HL-60/S4 treated with phorbol 12-myristate 13-acetate at 8.2 ng/mL for 4 days and 3 days (cell line): ENCODE measurements around the gene SEZ6L2.
"Not testable (repeated sequence)": the region's sequence is repeated elsewhere in the genome, so short reads cannot be mapped to it uniquely, and the experiment has no call there.

Experiments
- in situ Hi-C: fragments of 300-500 bp; cut with MboI; formaldehyde crosslinking; loops from 2 replicates; pipeline ENCODE4 v1.15.0; 2022; ENCODE audit warnings: low sequenced_read_pairs

Gene SEZ6L2

DNA sequence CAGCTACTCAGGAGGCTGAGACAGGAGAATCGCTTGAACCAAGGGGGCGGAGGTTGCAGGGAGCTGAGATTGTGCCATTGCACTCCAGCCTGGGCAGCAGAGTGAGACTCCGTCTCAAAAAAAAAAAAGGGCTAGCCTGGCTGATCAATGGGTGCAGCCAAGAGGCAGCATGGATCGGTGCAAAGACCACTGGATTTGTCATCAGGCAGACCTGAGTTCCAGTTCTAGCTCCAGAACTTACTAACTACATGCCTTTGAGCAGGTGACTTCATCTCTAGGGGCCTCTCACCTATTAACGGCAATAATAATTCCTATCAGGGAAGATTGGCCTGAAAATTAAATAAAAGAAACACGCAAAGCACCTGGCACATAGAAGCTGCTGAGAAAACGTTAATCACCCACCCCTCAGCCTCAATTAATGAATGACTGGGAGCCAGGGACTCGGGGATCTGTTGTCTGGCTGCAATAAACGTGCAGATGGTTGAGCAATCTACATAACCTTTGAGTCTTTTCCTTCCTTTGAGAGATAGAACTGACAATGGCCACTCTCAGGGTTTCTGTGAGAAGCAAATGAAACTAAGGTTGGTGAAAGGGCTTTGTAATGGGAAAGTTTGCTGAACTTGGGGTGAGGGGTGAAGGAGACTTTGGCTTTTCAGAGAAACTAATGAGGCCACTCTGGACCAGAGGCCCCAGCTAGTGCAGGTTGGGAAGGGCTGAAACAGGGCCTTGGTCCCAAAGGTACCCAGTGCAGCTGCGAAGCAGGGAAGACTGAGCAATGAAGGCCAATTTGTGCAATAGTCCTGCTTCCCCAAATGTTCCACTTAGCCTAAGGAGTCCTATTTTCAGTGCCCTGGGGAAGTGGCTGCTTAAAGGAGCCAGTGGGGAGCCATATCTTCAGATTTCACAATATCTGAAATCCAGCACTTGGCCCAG, 7.6 kb downstream of the SEZ6L2 start:
- in situ Hi-C loops = no loop called here

DNA sequence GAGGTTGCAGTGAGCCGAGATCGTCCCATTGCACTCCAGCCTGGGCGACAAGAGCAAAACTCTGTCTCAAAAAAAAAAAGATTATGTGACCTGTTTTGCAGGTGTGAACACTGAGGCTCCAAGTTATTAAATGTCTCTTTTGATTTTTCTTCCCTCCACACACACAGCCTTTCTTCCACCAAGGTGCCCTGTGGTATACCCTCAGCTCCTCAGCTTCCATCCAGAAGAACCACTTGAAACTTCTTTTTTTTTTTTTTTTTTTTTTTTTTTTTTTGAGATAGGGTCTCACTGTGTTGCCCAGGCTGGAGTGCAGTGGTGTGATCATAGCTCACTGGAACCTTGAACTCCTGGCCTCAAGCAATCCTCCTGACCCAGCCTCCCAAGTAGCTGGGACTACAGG, 10.0 kb downstream of the SEZ6L2 start:
- in situ Hi-C loops = not testable (repeated sequence)

DNA sequence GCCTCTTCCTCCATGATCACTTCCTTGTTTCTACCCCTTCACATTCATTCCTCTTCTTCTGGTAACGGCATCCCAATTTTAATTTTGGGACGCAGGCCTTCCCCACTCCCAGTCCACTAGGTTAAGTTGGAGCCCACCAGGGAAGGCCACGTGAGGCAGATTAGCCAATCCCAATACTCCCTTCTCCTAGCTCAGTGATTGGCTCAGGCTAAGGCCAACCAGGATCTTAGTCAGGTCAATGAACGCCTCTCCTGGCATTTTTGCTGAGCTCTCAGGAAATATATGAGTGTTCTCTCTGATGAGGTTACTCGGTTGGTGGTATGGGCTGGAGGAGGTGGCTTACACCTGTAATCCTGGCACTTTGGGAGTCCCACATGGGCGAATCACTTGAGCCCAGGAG, 15.4 kb downstream of the SEZ6L2 start:
- in situ Hi-C loops = no loop called here

DNA sequence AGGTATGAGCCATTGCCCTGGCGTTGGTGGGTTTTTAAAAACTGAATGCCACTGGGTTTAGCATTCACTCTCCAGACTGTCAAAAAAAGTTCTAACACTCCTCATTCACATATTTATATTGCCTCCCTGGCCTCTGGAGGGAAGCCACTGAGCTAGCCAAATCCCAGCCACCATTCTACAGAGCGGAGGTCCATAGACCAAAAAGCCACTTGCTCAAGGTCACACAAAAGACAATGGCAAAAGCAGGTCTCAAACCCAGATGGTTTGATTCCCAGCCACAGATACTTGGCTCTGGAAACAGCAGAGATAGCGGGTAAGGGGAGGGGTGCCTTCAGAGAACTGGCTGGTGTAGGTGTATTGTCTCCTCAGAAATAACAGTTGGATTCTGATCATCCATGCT, 18.3 kb downstream of the SEZ6L2 start:
- in situ Hi-C loops = no loop called here

DNA sequence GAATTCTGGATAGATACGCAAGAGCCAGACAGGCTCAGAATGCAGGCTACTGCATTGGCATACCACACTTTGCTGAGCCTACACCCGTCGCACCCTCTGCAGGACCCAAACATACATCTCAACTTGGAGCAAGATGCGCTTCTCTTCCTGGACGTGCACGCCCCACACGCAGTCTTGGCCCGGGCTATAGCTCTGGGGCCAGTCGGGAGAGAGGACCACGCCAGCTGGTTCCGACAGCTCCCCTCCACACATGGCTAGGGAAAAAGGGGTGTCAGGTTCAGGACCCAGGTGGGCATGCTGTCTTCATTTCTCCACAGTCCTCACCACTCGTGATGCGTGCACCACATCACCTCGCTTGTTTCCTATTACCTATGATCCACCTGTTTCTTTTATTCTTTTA, 21.2 kb downstream of the SEZ6L2 start:
- in situ Hi-C loops = no loop called here

DNA sequence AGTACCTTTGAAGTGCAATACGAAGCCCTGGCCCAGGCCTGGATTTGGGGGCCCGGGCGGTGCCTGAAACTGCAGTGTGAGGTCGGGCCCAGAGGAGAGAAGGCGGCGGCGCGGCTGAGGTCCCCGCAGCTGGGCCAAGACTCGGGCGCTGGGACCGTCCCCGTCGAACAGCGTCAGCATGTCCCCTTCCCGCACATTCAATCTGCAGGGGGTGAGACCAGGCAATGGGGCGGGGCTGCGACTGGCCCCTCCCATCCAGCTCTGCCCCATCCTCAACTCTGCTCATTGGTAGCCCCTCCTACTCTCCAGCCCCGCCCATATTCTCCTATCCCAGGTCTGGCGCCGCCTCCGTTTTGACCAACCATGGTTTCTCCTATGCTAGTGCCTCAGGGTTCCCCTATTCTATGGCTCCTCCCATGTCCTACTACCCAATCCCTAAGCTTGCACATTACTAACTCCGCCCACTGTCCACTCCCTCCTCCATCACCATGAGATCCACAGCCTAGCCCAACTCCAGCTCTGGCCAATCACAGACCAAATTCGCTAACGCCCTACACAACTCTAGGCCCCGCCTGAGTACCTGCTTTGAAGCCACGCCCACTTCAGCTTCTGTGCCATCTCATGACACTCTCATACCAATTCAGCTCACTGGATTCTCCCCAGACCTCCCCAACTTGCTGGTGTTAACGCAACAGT, 21.9 kb downstream of the SEZ6L2 start:
- in situ Hi-C loops = no loop called here

DNA sequence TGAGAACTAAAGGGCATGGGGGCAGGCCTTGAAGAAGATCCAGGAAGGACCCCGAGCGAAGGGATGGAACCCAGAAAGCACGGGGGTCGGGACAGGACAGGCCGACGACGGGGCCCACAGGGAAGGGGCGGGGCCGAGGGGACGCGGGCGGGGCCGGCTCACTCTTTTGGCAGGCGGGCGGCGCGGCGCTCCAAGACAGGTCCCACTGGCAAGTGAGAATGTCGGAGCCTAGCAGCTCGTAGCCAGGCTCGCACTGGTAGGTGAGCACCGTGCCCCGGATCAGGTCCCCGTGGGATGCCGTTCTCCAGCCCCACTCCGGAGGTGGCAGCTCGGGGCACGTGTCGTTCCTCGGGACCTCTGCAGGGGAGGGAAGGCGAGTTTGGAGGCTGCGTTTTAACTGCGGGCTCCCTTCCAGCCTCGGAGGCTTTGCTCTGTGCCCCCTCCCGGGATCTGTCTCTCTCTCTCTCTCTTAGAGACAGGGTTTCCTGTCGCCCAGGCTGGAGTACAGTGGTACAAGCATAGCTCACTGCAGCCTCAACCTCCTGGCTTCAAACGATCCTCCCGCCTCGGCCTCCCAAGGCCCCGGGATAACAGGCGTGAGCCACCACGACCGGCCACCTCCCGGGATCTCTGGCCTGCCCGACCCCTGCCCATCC, 22.6 kb downstream of the SEZ6L2 start:
- in situ Hi-C loops = no loop called here

DNA sequence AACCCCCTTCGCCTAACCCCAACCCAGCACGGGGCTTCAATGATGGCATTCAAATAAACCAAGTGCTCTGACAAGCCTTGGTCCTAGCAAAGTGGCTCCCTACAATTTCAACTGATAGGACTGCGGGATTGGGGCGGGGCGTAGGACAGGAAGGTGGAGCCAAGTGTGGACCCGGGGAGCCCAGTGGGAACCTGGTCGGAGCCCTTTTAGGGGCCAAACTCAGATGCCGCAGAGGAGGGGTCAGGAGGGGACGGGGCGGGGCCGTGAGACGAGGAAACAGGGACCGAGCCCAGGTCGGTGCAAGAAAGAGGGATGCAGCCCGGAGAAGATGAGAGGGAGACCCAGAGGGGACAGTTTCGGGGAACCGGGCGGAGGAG, 23.1 kb downstream of the SEZ6L2 start:
- in situ Hi-C loops = no loop called here

DNA sequence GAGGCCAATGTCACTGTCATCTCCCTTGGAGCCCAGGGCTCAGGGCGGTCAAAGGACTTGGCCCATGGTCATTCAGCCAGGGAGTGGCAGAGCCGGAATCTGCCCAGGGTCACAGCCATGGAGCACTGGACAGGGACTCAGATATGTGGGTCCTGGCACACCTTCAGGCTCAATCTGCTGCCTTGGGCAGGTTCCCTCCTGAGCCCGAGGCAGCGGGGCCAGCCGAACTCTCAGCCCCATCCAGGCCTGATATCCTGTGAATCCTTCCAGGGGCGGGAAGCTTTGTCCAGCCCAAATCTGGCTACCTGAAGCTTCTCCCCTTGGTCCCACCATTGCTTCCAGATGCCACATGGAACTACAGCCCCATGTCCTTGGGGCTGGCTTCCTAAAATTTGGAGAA, 24.1 kb downstream of the SEZ6L2 start:
- in situ Hi-C loops = no loop called here

DNA sequence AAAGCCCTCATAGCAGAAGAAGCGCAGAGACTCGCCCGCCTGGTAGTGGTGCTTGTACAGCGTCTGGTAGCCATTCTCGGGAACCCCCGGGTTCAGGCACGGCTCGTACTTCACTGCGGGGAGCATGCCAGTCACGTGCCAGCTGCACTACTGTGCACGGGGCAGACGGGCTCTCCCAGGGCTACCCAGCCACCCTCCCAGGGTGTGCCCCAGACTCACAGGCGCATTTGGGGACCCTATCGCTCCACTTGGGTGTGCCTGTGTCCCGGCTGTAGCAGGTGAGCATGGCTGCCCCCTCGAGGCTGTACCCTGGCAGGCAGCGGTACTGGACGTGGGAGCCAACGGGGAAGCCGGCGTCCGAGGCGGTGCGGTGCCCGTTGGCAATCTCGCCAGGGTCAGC, 26.0 kb downstream of the SEZ6L2 start:
- in situ Hi-C loops = no loop called here

DNA sequence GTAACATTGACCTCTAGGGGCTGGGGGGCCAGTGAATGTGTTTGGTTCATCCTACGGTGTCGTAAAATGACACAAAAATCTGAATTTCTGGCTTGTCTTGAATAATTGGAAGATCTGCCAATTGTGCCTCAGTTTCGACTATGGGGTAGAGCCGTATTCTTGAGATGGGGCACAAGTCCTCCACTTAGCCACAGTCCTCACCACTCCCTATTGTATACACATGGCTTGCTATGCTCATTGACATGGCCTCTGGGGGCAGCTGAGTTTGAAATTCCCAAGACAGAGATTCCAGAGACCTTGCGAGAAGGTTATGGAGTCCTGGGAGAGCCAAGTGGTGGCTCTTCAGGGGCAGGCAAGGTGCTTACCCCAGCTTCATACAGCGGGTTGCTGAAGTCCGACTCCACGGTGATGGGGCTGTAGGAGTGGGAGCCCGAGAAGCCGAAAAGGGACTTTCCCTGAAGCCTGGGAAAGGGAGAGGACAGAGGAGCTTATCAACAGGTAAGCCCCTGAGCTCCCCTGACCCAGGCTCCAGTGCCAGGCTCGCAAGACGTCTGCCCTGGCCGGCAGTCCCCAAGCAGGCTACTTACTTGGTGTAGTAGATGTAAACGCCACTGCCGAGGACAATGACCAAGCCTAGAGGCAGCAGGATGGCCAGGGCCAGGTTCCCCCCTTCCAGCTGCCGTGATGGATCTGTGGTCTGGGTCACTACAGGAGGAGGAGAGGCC, 27.4 kb downstream of the SEZ6L2 start:
- in situ Hi-C loops = no loop called here

DNA sequence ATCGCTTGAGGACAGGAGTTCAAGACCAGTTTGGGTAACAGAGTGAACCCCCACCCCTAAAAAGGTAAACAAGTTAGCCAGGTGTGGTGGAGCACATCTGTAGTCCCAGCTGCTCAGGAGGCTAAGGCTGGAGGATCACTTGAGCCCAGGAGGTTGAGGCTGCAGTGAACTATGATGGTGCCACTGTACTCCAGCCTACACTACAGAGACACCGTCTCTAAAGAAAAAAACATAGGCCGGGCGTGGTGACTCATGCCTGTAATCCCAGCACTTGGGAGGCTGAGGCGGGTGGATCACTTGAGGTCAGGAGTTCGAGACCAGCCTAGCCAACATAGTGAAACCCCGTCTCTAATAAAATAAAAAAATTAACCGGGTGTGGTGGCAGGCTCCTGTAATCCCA, 30.3 kb downstream of the SEZ6L2 start:
- in situ Hi-C loops = not testable (repeated sequence)

DNA sequence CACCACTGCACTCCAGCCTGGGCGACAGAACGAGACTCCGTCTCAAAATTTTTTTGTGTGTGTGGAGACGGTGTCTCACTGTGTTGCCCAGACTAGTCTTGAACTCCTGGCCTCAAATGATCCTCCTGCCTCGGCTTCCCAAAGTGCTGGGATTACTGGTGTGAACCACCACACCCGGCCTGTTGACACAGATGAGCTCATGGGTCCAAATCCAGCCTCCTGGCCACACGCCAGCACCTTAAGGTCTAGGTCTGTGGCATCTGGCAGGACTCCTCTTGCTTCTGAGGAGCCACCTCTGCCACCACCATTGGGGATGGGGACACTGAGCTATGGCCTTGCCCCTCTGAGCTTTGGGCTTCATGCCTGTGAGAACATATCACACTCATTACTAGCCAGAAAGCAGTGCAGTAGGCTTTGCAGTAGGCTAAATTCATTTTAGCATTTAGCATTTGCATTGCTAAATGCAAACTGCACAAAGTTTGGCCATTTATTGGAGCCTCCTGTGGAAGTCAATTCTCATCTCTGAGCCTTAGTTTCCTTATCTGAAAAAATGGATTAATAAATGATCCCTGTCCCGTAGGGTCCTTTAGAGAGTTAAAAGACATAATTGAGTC, 30.8 kb downstream of the SEZ6L2 start:
- in situ Hi-C loops = no loop called here

DNA sequence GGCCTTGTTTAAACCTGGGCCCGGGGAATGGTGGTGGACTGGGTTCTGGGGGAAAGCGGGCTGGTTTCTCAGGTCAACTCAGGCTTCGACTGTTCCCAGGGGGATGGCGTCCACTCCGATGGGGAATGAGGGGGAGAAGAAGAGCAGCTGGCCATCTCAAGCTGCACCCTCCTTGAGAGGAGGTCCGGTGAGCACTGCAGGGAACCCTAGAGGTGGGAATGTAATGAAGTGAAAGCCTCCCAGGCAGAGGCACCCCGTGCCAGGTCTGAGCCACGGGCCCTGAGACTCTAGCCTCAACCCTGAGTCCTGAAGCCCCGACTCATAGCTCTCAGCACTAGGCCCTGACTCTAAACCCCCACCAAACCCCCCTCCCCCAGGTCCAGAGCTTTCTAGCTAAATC, 35.1 kb downstream of the SEZ6L2 start:
- in situ Hi-C loops = no loop called here

DNA sequence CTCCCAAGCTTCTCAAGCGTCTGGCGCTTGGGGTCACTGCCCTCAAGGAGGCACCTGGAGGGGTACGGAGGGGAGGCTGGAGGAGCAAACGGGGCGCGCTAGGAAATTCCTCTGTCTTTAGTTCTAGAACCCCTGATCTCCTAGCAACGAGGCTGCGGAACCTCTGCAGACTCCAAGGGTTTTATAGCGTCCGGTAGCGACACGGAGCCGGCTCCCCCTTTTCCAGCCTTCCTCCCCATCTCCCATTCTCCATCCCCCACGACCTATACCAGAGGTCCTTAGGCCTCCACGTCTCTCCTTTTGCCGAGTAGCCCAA, 35.7 kb downstream of the SEZ6L2 start:
- in situ Hi-C loops = no loop called here

DNA sequence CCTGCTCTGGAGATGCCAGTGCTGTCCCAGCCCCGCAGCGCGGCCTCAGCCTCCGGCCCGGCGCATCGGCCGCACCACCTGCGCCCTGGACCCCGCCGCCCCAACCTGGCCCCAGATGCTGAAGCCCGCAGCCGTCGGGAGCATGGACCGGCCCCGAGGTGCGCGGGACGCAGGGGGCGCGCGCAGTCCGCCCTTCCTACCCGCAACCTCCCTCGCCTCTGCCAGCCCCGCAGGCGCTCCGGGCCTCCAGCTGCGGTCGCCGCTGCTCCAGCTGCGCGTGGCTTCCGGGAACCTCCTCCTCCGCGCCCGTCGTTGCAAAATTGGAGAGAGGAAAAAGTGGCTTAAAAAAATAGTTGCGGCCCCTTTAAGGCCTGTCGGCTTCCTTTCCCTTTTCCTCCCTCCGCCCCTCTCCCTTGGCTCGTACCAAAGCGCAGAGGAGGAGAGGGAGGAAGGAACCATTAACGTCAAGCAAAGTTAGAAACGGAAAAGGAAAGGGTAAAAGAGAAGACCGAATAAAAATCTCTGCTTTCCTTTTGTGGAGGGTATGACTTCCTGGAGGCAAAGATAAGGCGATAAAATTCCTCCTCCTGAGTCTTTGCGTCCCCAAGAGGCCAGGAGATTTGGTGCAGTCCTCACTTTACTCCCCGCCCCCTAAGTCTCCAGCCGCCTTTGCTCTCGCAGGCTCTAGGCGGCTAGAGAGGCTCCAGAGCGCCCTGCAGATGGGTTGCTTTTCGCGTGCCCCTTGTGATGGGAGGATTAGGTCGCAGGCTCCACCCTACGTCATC, 36.3 kb downstream of the SEZ6L2 start, which contains the start of gene CDIPT:
TSS of gene CDIPT (minus strand) at position 343 of the 785 bp plus-strand sequence. CDS start 369 bp downstream, outside the sequence.
- in situ Hi-C loops = no loop called here

DNA sequence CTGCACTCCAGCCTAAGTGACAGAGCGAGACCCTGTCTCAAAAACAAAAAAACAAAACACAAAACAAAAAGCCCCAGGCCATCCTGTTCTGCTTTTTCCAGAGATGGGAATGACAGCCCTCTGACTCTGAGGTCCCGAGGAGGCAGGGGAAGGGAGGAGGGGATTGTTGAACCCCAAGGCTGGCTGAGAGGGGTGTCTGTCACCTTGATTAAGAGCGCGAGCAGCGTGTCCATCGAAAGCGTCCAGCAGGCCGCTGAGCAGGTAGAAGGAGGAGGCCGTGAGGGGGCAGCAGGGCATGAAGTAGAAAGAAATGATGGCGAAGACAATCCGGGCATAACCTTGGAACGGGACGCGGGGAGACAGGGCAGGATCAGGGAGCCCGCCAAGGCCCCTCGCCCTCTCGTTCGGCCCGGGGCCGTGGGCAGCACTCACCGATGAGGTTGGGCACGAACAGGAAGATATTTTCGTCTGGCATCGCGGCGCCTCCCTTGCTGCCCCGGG, 36.9 kb downstream of the SEZ6L2 start:
- in situ Hi-C loops = no loop called here

DNA sequence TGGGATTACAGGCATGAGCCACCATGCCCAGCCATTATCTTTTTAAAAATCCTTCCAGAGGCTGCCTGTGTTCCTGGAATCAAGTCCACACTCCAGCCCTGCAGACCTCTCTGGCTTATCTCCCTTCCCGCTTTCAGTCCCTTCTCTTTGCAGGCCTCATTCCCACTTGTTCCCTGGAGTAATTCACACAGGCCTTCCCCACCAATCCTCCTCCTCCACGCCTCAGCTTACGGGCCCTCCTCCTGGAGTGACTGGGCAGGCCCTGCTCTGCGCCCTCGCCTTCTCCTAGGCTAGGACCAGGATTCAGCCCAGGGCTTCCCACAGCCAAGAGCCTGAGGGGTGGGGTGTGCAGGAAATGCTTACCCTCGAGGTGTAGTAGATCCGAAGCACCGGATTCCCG, 39.1 kb downstream of the SEZ6L2 start:
- in situ Hi-C loops = no loop called here

DNA sequence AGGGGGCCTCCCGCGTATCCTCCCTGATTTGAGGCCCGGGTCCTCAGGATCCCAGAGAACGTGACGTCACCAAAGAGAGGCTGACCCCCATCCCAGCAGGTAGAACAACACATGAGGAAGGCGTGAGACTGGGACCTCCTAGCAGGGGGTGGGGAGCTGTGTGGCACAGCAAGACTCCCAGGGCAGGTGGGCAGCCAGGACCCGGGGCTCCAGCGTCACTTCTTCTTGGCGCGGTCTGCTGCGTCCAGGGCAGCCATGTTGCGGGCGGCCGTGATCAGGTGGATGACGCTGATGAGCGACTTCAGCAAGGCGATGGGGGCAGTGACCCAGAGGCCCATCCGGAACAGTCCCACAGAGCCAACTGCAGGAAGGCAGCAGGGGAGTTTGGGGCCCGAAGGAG, 40.4 kb downstream of the SEZ6L2 start:
- in situ Hi-C loops = no loop called here
